DOHH2 (cell line): ENCODE results near the gene ATG2B.

Experiments used
- CTCF ChIP-seq: fragments of 200-600 bp; sonication (generic); IDR thresholded peaks from one replicate; pipeline ENCODE4 v1.5.1; 2014; ENCODE audit warnings: antibody characterized with exemption, mild to moderate bottlenecking, low read depth, low read length; ENCODE audit not compliant: poor library complexity, severe bottlenecking
- EZH2phosphoT487 ChIP-seq: fragments of 200-600 bp; sonication (generic); IDR thresholded peaks from 2 replicates; pipeline ENCODE4 v1.6.1; 2017; ENCODE audit warnings: borderline replicate concordance, mild to moderate bottlenecking, antibody characterized with exemption, low read length, moderate library complexity, mixed read lengths

GRCh38 chr14:96256407-96256806 is 106.7 kb downstream of the ATG2B start:
- TF ChIP-seq CTCF (no peak), EZH2phosphoT487 (no peak)
